HG03378 (cell line): ENCODE data around the gene KLHL33.

Source experiments
- ATAC-seq: cut with Tn5 transposase; IDR thresholded peaks from one replicate; pipeline ENCODE4 v1.9.1; 2021; ENCODE audit warnings: mild to moderate bottlenecking, moderate library complexity; ENCODE audit not compliant: unreplicated experiment

KLHL33 gene

DNA sequence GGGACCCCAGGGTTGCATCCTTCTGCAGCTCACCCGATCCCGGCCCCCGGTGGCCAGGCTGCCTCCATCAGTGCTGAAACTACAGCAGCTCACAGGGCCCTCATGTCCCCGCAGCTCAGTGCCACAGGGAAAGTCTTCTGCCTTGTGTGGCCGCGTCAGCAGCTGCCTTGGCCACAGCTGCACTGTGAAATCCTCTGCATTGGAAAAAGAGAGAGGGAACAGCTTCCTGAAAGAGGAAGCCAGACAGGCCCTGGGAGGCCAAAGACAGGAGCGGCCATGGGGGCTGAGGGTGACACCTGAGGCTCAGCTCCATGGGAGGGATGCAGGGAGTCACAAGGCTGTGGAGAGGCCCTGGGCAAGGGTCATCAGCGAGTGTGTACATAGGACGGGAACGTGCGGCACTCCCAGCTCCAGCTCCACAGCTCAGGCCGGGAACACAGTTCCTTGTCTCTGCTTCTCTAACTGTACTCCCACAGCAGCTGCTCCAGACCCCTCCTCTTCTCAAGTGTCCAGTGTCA is 59.8 kb downstream of the KLHL33 start:
- ATAC-seq: no peak
